ENCODE measurements around the gene SUSD1. TPM values are rescaled to one million over a fixed set of nuclear protein-coding genes. Genes with fewer than 3 reads are reported as not detected.

The SUSD1 gene
- total and polyA plus RNA-seq, 9 of the 15 experiments (the other 6 are each of a cell fraction or from before 2014, with no cell fraction given): 10.9 to 44.4 (median 36.1) TPM

DNA sequence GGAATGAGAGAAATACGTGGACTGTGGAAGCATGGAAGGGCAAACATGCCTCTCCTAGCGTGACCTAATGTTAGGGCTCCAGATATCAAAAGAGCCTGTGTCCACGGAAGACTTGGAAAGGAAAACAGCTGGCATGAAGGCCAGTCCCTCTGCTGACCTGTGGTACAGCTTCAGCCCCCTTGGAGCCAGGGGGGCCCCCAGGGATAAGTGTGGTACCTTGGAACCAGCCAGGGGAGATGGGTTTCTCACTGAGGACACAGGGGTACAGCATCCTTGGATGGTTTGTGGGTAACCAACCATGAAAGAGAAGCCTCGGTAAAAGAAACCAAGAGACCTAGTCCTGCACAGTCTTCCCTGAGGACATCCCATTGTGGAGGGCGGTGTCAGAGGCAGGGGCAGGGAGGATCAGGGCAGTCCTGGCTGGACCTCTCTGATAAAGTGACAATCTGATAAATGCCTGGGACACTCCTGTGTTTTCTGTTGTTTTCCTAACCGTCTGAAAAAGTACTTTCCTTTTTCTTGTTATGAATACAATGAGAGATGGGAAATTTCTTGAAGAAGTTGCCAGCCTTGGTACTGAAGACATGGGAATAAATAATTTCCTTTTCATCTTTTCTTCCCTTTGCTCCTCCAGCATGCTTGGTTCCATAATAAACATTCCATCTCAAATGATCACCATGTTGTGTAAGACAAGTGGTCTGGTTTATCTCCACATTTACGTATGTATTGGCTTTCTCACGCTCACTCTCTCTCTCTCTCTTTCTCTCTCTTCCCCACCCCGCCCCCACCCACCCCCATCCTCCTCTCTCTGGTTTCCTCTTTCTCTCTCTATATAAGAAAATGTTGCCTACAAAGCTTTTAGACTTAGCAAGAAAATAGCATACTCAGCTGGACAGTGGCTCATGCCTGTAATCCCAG is 102.1 kb downstream of the SUSD1 start (continued):
- TF ChIP-seq, protein P1, sequence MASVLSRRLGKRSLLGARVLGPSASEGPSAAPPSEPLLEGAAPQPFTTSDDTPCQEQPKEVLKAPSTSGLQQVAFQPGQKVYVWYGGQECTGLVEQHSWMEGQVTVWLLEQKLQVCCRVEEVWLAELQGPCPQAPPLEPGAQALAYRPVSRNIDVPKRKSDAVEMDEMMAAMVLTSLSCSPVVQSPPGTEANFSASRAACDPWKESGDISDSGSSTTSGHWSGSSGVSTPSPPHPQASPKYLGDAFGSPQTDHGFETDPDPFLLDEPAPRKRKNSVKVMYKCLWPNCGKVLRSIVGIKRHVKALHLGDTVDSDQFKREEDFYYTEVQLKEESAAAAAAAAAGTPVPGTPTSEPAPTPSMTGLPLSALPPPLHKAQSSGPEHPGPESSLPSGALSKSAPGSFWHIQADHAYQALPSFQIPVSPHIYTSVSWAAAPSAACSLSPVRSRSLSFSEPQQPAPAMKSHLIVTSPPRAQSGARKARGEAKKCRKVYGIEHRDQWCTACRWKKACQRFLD (CRISPR knock-in tag; IDR thresholded peaks at IDR 0.05): peak; percentile 56
- TF ChIP-seq ASH1L (IDR thresholded peaks at IDR 0.05; ENCODE audit: borderline replicate concordance, low read depth, partially characterized antibody) (no peak), CAMTA2 (CRISPR knock-in tag; conservative IDR thresholded peaks at IDR 0.05) (no peak), CBX1 (IDR thresholded peaks at IDR 0.05; ENCODE audit: low read depth) (no peak), PBX2 (CRISPR knock-in tag; IDR thresholded peaks at IDR 0.05; ENCODE audit: low read depth) (no peak), PBX2 (tag; conservative IDR thresholded peaks at IDR 0.05; ENCODE audit: low read depth) (peak; percentile 41), NCOA1 (IDR thresholded peaks at IDR 0.05; ENCODE audit: low read depth) (peak; percentile 65; the same call in 1 of the 2 replicates), ZNF263 (CRISPR knock-in tag; IDR thresholded peaks at IDR 0.05; ENCODE audit: borderline replicate concordance) (peak; percentile 47; the same call in 1 of the 2 replicates), ZBTB12 (CRISPR knock-in tag; IDR thresholded peaks at IDR 0.05) (no peak), HDGF (IDR thresholded peaks at IDR 0.05) (0 out of 2 replicates have a peak, but pooled peaks have one; percentile 24), ZNF445 (CRISPR knock-in tag; IDR thresholded peaks at IDR 0.05; ENCODE audit: low read depth) (no peak), MAZ (CRISPR knock-in tag; conservative IDR thresholded peaks at IDR 0.05 in 1 of 2, IDR thresholded peaks at IDR 0.05 in 1 of 2) (peak in 1 of 2 experiments; percentile 24; a peak in 1 of 4 replicates)
- TF ChIP-seq, protein P2, sequence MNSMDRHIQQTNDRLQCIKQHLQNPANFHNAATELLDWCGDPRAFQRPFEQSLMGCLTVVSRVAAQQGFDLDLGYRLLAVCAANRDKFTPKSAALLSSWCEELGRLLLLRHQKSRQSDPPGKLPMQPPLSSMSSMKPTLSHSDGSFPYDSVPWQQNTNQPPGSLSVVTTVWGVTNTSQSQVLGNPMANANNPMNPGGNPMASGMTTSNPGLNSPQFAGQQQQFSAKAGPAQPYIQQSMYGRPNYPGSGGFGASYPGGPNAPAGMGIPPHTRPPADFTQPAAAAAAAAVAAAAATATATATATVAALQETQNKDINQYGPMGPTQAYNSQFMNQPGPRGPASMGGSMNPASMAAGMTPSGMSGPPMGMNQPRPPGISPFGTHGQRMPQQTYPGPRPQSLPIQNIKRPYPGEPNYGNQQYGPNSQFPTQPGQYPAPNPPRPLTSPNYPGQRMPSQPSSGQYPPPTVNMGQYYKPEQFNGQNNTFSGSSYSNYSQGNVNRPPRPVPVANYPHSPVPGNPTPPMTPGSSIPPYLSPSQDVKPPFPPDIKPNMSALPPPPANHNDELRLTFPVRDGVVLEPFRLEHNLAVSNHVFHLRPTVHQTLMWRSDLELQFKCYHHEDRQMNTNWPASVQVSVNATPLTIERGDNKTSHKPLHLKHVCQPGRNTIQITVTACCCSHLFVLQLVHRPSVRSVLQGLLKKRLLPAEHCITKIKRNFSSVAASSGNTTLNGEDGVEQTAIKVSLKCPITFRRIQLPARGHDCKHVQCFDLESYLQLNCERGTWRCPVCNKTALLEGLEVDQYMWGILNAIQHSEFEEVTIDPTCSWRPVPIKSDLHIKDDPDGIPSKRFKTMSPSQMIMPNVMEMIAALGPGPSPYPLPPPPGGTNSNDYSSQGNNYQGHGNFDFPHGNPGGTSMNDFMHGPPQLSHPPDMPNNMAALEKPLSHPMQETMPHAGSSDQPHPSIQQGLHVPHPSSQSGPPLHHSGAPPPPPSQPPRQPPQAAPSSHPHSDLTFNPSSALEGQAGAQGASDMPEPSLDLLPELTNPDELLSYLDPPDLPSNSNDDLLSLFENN (IDR thresholded peaks at IDR 0.05; ENCODE audit: low read depth in 2 of 2, low read length in 2 of 2): peak in 1 of 2 experiments; percentile 78; a peak in 1 of 4 replicates

Measured in K562 (cell line).